Hepatocyte (in vitro differentiated cells): ENCODE data around the gene TOB1. TPM values are rescaled to one million over a fixed set of nuclear protein-coding genes. Genes with fewer than 3 reads are reported as not detected.

Experiments
- DNase-seq: peaks from one replicate; pipeline ENCODE4 v3.0.0-alpha.2; 2016; ENCODE audit warnings: low spot score
- H2AFZ ChIP-seq: fragments of 200-600 bp; sonication (generic); 2 replicates; pipeline ENCODE4 v1.6.0; 2016; ENCODE audit warnings: antibody characterized with exemption, mild to moderate bottlenecking
- H3K27ac ChIP-seq: fragments of 200-600 bp; sonication (generic); 2 replicates; pipeline ENCODE4 v1.5.1; 2016; ENCODE audit warnings: mild to moderate bottlenecking
- H3K27me3 ChIP-seq: fragments of 200-600 bp; sonication (generic); 2 replicates; pipeline ENCODE4 v1.6.1; 2016
- H3K36me3 ChIP-seq: fragments of 200-600 bp; sonication (generic); replicated peaks from 2 replicates; pipeline ENCODE4 v1.5.1; 2016; ENCODE audit warnings: low read depth; ENCODE audit not compliant: insufficient read depth
- H3K4me1 ChIP-seq: fragments of 200-600 bp; sonication (generic); 2 replicates; pipeline ENCODE4 v1.5.1; 2016; ENCODE audit warnings: mild to moderate bottlenecking, moderate library complexity; ENCODE audit not compliant: insufficient read depth
- H3K4me2 ChIP-seq: fragments of 200-600 bp; sonication (generic); 2 replicates; pipeline ENCODE4 v1.6.0; 2016
- H3K4me3 ChIP-seq: fragments of 200-600 bp; sonication (generic); 2 replicates; pipeline ENCODE4 v1.5.1; 2016; ENCODE audit warnings: mild to moderate bottlenecking
- H3K79me2 ChIP-seq: fragments of 200-600 bp; sonication (generic); 2 replicates; pipeline ENCODE4 v1.6.0; 2017; ENCODE audit warnings: mild to moderate bottlenecking
- H3K9me2 ChIP-seq: fragments of 200-600 bp; sonication (generic); replicated peaks from 2 replicates; pipeline ENCODE4 v1.6.0; 2017; ENCODE audit warnings: mild to moderate bottlenecking; ENCODE audit not compliant: insufficient read depth
- H3K9me3 ChIP-seq: fragments of 200-600 bp; sonication (generic); 2 replicates; pipeline ENCODE4 v1.5.1; 2016; ENCODE audit warnings: low read depth, mild to moderate bottlenecking
- H4K20me1 ChIP-seq: fragments of 200-600 bp; sonication (generic); 2 replicates; pipeline ENCODE4 v1.6.0; 2016; ENCODE audit warnings: mild to moderate bottlenecking; ENCODE audit not compliant: insufficient read depth, poor library complexity, severe bottlenecking
- EZH2 ChIP-seq: fragments of 200-600 bp; sonication (generic); IDR thresholded peaks from 2 replicates; pipeline ENCODE4 v1.6.1; 2016; ENCODE audit warnings: antibody characterized with exemption, mild to moderate bottlenecking, borderline replicate concordance
- EZH2phosphoT487 ChIP-seq: fragments of 200-600 bp; sonication (generic); IDR thresholded peaks from one replicate; pipeline ENCODE4 v1.6.1; 2018; ENCODE audit warnings: antibody characterized with exemption, mild to moderate bottlenecking, low read depth, moderate library complexity; ENCODE audit not compliant: unreplicated experiment, severe bottlenecking
- WGBS: methylation state at CpG from one replicate; pipeline ENCODE4 v1.1.6; 2016; ENCODE audit warnings: low lambda C conversion rate; ENCODE audit errors: missing lambda C conversion rate; 5-methylcytosine and 5-hydroxymethylcytosine counted together
- polyA plus RNA-seq: library from polyadenylated mRNA; unstranded; fragments of >200 nt; fragmentation: Nextera tagmentation; extraction: Ambion mirVana; gene quantifications from 2 replicates; pipeline ENCODE4 v1.2.1, GENCODE V29; 2016
- total RNA-seq: library from RNA; depleted of rRNA; stranded (reverse); fragments of >200 nt; gene quantifications from 2 replicates; pipeline ENCODE4 v1.2.3, GENCODE V29; 2014
- TF ChIP-seq, protein P1 (sequence below): fragments of 200-600 bp; sonication (generic); IDR thresholded peaks from 2 replicates; pipeline ENCODE4 v1.5.1; 2016; ENCODE audit warnings: antibody characterized with exemption, mild to moderate bottlenecking; ENCODE audit not compliant: poor library complexity

Gene TOB1
- total and polyA plus RNA-seq, 2 experiments from 2014 or later, result 43.2 to 52.1 TPM

DNA sequence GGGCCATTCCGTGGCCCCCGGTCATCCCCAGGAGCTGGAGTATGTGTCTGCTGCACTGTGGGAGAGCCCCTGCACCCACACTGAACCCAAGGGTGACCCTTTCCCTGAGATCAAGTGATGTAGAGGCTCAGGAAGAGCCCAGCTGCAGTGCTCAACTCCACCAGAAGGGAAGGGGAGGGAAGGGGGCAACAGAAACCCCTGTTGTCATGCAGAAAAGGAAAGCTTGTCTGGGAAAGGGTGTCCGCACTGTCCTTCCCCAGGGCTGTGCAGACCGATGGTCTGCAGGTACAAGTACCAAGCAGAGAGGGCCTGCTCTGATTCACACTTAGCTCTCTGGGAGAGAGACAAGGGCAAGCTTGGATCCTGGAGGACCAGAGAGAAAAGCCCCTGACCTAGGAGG lies 45.7 kb upstream of the TOB1 start:
- H3K9me2 ChIP-seq, result no peaks in the 10 kb centered on the region
- no peak overlapping the region for H3K27ac ChIP-seq
- WGBS, result 87% methylated on average over 4 of the region's 4 CpGs

DNA sequence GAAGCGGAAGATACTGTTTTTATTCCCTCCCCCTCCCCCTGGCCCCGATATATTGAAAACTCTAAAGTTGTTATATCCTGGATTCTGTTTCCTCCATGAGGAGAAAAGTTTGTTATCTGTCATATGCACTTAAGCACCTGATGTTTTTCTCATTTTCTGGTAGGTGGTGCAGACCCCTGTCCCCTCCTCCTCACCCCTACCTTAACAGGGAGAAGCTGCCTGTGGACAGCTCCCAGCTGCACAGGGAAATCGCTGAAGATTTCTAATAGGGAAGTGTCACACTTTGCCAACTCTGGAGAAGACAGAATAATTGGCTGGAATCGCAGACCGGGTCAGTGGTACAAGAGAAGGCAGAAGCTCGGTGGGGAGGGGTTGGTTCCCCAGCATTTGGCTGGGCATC lies 45.3 kb upstream of the TOB1 start:
- Histone ChIP-seq H3K36me3 (no peaks in the 10 kb centered on the region), H3K27me3 (no peaks in the 10 kb centered on the region), H3K9me3 (no peaks in the 10 kb centered on the region), H3K4me2 (no peak overlapping the region), H3K27ac (no peak overlapping the region), H3K4me1 (peaks cover 32% of the 10 kb centered on the region), H2AFZ (no peak overlapping the region), H3K9me2 (no peaks in the 10 kb centered on the region), H3K4me3 (no peak overlapping the region), H4K20me1 (no peaks in the 10 kb centered on the region), H3K79me2 (no peaks in the 10 kb centered on the region)
- DNase-seq, result no peak
- TF ChIP-seq EZH2phosphoT487, result no peak
- TF ChIP-seq, protein P1, sequence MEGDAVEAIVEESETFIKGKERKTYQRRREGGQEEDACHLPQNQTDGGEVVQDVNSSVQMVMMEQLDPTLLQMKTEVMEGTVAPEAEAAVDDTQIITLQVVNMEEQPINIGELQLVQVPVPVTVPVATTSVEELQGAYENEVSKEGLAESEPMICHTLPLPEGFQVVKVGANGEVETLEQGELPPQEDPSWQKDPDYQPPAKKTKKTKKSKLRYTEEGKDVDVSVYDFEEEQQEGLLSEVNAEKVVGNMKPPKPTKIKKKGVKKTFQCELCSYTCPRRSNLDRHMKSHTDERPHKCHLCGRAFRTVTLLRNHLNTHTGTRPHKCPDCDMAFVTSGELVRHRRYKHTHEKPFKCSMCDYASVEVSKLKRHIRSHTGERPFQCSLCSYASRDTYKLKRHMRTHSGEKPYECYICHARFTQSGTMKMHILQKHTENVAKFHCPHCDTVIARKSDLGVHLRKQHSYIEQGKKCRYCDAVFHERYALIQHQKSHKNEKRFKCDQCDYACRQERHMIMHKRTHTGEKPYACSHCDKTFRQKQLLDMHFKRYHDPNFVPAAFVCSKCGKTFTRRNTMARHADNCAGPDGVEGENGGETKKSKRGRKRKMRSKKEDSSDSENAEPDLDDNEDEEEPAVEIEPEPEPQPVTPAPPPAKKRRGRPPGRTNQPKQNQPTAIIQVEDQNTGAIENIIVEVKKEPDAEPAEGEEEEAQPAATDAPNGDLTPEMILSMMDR, result no peak
- TF ChIP-seq EZH2, result no peak
- WGBS, result 78% methylated on average over 6 of the region's 6 CpGs

More for the DNA sequence above, 45.7 kb upstream of the TOB1 start:
- H3K79me2 ChIP-seq, result no peaks in the 10 kb centered on the region
- TF ChIP-seq, protein P1, result no peak
- TF ChIP-seq EZH2phosphoT487, result no peak
- TF ChIP-seq EZH2, result no peak
- no peak overlapping the region for H3K4me3 ChIP-seq
- no peak overlapping the region for H2AFZ ChIP-seq
- peaks cover 30% of the 10 kb centered on the region for H3K4me1 ChIP-seq
- H3K27me3 ChIP-seq, result no peaks in the 10 kb centered on the region
- H3K9me3 ChIP-seq, result no peaks in the 10 kb centered on the region
- no peaks in the 10 kb centered on the region for H4K20me1 ChIP-seq
- H3K36me3 ChIP-seq, result no peaks in the 10 kb centered on the region
- no peak for DNase-seq
- H3K4me2 ChIP-seq, result no peak overlapping the region

DNA sequence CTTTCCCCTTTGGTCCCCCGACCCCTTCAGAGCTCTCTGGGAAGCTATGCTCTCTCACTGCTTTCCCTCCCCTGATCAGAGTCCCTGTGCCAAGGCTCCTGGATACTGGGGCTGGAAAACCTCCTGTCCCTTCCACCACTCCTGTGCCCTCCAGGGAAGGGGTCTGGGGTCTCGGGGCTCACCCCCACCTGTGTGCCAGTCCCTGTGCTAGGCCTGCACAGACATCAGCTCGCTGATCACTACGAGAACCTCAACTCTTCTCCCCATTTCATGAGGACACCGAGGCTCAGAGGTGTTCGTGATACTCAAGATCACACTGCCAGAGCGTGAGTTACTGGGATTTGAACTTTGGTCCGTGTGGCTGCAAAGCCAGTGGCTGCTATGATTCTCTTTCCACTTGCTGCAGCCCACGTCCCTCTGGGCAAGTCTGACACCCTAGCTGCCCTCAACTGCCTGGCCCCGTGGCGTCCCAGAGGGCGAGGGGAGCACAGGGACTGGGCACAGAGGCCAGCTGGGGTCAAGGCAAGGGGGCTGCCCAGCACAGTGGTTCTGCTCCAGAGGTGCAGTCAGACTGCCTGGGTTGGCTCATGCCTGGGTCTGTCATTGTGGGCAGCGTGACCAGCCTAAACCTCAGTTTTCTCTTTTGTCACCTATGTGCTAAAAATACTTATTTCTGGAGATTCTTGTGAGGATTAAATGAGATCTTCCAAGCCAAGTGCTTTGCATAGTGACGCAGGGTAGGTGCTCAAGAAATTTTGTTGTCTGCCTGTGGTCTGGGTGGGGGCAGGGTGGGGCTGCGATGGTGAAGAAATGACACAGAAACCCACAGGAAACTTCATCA lies 43.8 kb upstream of the TOB1 start:
- Histone ChIP-seq H3K79me2 (no peaks in the 10 kb centered on the region), H3K27ac (peak overlapping the region; percentile 80), H3K27me3 (no peaks in the 10 kb centered on the region), H3K4me2 (peak overlapping the region; percentile 34), H3K36me3 (no peaks in the 10 kb centered on the region), H3K9me3 (no peaks in the 10 kb centered on the region), H3K9me2 (no peaks in the 10 kb centered on the region), H2AFZ (peak overlapping the region; percentile 34), H4K20me1 (no peaks in the 10 kb centered on the region), H3K4me1 (peaks cover 37% of the 10 kb centered on the region), H3K4me3 (no peak overlapping the region)
- no peak for DNase-seq
- 85% methylated on average over 15 of the region's 15 CpGs for WGBS
- no peak for TF ChIP-seq EZH2
- TF ChIP-seq EZH2phosphoT487, result no peak
- TF ChIP-seq, protein P1, result no peak
